CD4-positive, alpha-beta T cell (primary cell): ENCODE results near the gene ARHGAP27. TPM values are rescaled to one million over a fixed set of nuclear protein-coding genes. Genes with fewer than 3 reads are reported as not detected.

Experiments
- ATAC-seq: fragments of 200-7000 bp; cut with Tn5 transposase; one replicate; pipeline ENCODE4 v1.10.0; 2022; ENCODE audit warnings: mild to moderate bottlenecking; ENCODE audit not compliant: poor library complexity
- CTCF ChIA-PET: fragments of 350-600 bp; sonication (Branson Sonifier 250); formaldehyde crosslinking; loops from one replicate; lab custom pipeline; 2021; ENCODE audit warnings: antibody characterized with exemption, inconsistent platforms; lab: Charles Lee
- POLR2A ChIA-PET: fragments of 350-600 bp; sonication (Branson Sonifier 250); formaldehyde crosslinking; loops from one replicate; lab custom pipeline; 2021; ENCODE audit warnings: antibody characterized with exemption, inconsistent platforms; lab: Charles Lee
- DNase-seq, 14 experiments: peaks; one replicate each; pipeline ENCODE4 v3.0.0-alpha.2; 2013 to 2020; ENCODE audit warnings: mixed read lengths in 2 of 14
- H3K27ac ChIP-seq, 2 donors: one replicate each; pipeline versions ENCODE4 v1.5.1 to v1.7.0; 2013; ENCODE audit warnings: low read length in 2 of 2, low read depth in 1 of 2, mild to moderate bottlenecking in 1 of 2
- H3K27me3 ChIP-seq, 2 experiments: 1 replicate in 1 of 2; 2 replicates in 1 of 2; pipeline versions ENCODE4 v1.6.1 to v1.7.0; 2013; ENCODE audit warnings: low read length in 2 of 2, control low read depth in 1 of 2, mild to moderate bottlenecking in 1 of 2, moderate library complexity in 1 of 2; ENCODE audit not compliant: insufficient read depth in 2 of 2, control insufficient read depth in 1 of 2
- H3K36me3 ChIP-seq: one replicate; pipeline ENCODE4 v1.6.1; 2013; ENCODE audit warnings: low read length, control low read depth; ENCODE audit not compliant: insufficient read depth
- H3K4me1 ChIP-seq: one replicate; pipeline ENCODE4 v1.6.1; 2013; ENCODE audit warnings: low read length, control low read depth; ENCODE audit not compliant: insufficient read depth
- H3K4me3 ChIP-seq: one replicate; pipeline ENCODE4 v1.5.1; 2013; ENCODE audit warnings: mild to moderate bottlenecking, low read length, moderate library complexity
- H3K9me3 ChIP-seq, 2 experiments: 1 replicate in 1 of 2; 2 replicates in 1 of 2; pipeline versions ENCODE4 v1.6.1 to v1.7.0; 2013; ENCODE audit warnings: low read length in 2 of 2, mild to moderate bottlenecking in 2 of 2, control low read depth in 1 of 2, moderate library complexity in 1 of 2; ENCODE audit not compliant: control insufficient read depth in 1 of 2, insufficient read depth in 1 of 2
- H3K27ac Mint-ChIP-seq: one replicate; pipeline ENCODE4 v1.8.0; 2020; ENCODE audit warnings: mixed read lengths
- H3K27me3 Mint-ChIP-seq: one replicate; pipeline ENCODE4 v1.8.0; 2021; ENCODE audit warnings: mixed read lengths
- H3K36me3 Mint-ChIP-seq: one replicate; pipeline ENCODE4 v1.8.0; 2021; ENCODE audit warnings: low read depth, mixed read lengths
- H3K4me1 Mint-ChIP-seq: one replicate; pipeline ENCODE4 v1.8.0; 2021; ENCODE audit warnings: low read depth, mixed read lengths
- H3K4me3 Mint-ChIP-seq: one replicate; pipeline ENCODE4 v1.8.0; 2020; ENCODE audit warnings: mild to moderate bottlenecking, mixed read lengths
- H3K9me3 Mint-ChIP-seq: one replicate; pipeline ENCODE4 v1.8.0; 2020; ENCODE audit warnings: mixed read lengths
- intact Hi-C, 2 experiments: fragments of 100-400 bp; cut with DNase I in 1 of 2; cut with micrococcal nuclease in 1 of 2; formaldehyde crosslinking; loops; one replicate each; pipeline versions ENCODE4 v1.15.1 to v1.9.0; 2023 to 2025; cut with DNase I, micrococcal nuclease
- total RNA-seq, 174 experiments: library from RNA in 2 of 174; stranded (reverse) in 2 of 174; gene quantifications; one replicate each; pipeline ENCODE4 v1.2.3 and lab custom pipeline; 2021 to 2026
- TF ChIP-seq, protein P1 (sequence below): fragments of 200-600 bp; IDR thresholded peaks from one replicate; pipeline ENCODE4 v1.8.0; 2022; ENCODE audit warnings: antibody characterized with exemption, mild to moderate bottlenecking

ARHGAP27 gene
- total RNA-seq, 2 experiments from 2014 or later = 33.3 to 35.2 TPM

- Histone ChIP-seq H3K27me3 (peaks cover 3 to 6% of the 10 kb centered on the region in 2 experiments), H3K9me3 (no peaks in the 10 kb centered on the region), H3K27ac (no peak overlapping the region), H3K4me1 (no peaks in the 10 kb centered on the region), H3K4me3 (no peak overlapping the region), H3K36me3 (no peaks in the 10 kb centered on the region)
- DNase-seq (peak in 1 of 14 experiments; percentile 15), ATAC-seq (no peak)
- intact Hi-C loops = no loop called here
- no peaks in the 10 kb centered on the region for H3K4me1 Mint-ChIP-seq
- H3K27me3 Mint-ChIP-seq = peaks cover 29% of the 10 kb centered on the region
- no peaks in the 10 kb centered on the region for H3K36me3 Mint-ChIP-seq
- H3K9me3 Mint-ChIP-seq = no peaks in the 10 kb centered on the region
- ChIA-PET POLR2A (no interaction called here), CTCF (interaction anchor here (1.3 kb wide), 1 partner anchor 80 kb away, joined by 3 read pairs; no protein-coding TSS in a partner anchor)
- no peak overlapping the region for H3K4me3 Mint-ChIP-seq
- TF ChIP-seq, protein P1, sequence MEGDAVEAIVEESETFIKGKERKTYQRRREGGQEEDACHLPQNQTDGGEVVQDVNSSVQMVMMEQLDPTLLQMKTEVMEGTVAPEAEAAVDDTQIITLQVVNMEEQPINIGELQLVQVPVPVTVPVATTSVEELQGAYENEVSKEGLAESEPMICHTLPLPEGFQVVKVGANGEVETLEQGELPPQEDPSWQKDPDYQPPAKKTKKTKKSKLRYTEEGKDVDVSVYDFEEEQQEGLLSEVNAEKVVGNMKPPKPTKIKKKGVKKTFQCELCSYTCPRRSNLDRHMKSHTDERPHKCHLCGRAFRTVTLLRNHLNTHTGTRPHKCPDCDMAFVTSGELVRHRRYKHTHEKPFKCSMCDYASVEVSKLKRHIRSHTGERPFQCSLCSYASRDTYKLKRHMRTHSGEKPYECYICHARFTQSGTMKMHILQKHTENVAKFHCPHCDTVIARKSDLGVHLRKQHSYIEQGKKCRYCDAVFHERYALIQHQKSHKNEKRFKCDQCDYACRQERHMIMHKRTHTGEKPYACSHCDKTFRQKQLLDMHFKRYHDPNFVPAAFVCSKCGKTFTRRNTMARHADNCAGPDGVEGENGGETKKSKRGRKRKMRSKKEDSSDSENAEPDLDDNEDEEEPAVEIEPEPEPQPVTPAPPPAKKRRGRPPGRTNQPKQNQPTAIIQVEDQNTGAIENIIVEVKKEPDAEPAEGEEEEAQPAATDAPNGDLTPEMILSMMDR = no peak
- no peak overlapping the region for H3K27ac Mint-ChIP-seq
Observed at GRCh38 chr17:45363498-45363897, 69.2 kb downstream of the ARHGAP27 start.

DNA sequence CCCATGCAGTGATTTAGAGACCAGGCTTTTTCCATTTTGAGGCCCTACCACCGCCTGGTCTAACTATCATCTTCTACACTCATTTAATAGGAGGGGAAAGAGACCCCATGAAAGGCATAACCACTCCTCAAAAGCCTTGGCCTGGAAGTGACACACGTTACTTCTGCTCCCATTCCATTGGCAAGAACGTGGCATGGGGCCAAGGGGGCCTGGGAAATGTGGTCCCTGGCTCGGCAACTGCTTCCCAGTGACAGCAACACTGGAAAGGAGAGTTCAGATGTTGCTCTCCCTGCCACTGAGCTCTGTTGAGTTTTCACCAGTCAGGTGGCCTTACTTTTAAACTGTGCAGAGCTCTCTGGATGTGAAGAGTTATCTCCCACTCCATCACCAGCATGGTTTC lies 70.7 kb downstream of the ARHGAP27 start:
- Histone ChIP-seq H3K36me3 (no peaks in the 10 kb centered on the region), H3K4me1 (no peaks in the 10 kb centered on the region), H3K9me3 (no peaks in the 10 kb centered on the region), H3K27me3 (peaks cover 3 to 6% of the 10 kb centered on the region in 2 experiments), H3K27ac (no peak overlapping the region), H3K4me3 (no peak overlapping the region)
- Mint-ChIP-seq H3K27me3 (peaks cover 29% of the 10 kb centered on the region), H3K9me3 (no peaks in the 10 kb centered on the region), H3K36me3 (no peaks in the 10 kb centered on the region), H3K27ac (no peak overlapping the region), H3K4me1 (no peaks in the 10 kb centered on the region), H3K4me3 (no peak overlapping the region)
- TF ChIP-seq, protein P1 = no peak
- intact Hi-C loops = no loop called here
- ChIA-PET CTCF (no interaction called here), POLR2A (no interaction called here)
- ATAC-seq (no peak), DNase-seq (peak in 1 of 14 experiments; percentile 22)

- H3K36me3 Mint-ChIP-seq = no peaks in the 10 kb centered on the region
Observed at GRCh38 chr17:45361451-45361850, 71.2 kb downstream of the ARHGAP27 start.

More at GRCh38 chr17:45361451-45361850, 71.2 kb downstream of the ARHGAP27 start:
- Histone ChIP-seq H3K4me3 (no peak overlapping the region), H3K4me1 (no peaks in the 10 kb centered on the region), H3K27me3 (peaks cover 3 to 6% of the 10 kb centered on the region in 2 experiments), H3K9me3 (no peaks in the 10 kb centered on the region), H3K27ac (no peak overlapping the region), H3K36me3 (no peaks in the 10 kb centered on the region)
- H3K27me3 Mint-ChIP-seq = peaks cover 29% of the 10 kb centered on the region
- no peak for ATAC-seq
- TF ChIP-seq, protein P1 = no peak
- no peaks in the 10 kb centered on the region for H3K4me1 Mint-ChIP-seq
- ChIA-PET CTCF (no interaction called here), POLR2A (interaction anchor here (1.3 kb wide), 1 partner anchor 26 kb away, joined by 4 read pairs; no protein-coding TSS in a partner anchor)
- H3K4me3 Mint-ChIP-seq = no peak overlapping the region
- DNase-seq = no peak
- H3K27ac Mint-ChIP-seq = no peak overlapping the region
- intact Hi-C loops = no loop called here
- no peaks in the 10 kb centered on the region for H3K9me3 Mint-ChIP-seq
